ENCODE measurements around the gene DSC1. TPM values are rescaled to one million over a fixed set of nuclear protein-coding genes. Genes with fewer than 3 reads are reported as not detected.

Gene DSC1
- total RNA-seq, 1 donor from 2014 or later, result not detected

DNA sequence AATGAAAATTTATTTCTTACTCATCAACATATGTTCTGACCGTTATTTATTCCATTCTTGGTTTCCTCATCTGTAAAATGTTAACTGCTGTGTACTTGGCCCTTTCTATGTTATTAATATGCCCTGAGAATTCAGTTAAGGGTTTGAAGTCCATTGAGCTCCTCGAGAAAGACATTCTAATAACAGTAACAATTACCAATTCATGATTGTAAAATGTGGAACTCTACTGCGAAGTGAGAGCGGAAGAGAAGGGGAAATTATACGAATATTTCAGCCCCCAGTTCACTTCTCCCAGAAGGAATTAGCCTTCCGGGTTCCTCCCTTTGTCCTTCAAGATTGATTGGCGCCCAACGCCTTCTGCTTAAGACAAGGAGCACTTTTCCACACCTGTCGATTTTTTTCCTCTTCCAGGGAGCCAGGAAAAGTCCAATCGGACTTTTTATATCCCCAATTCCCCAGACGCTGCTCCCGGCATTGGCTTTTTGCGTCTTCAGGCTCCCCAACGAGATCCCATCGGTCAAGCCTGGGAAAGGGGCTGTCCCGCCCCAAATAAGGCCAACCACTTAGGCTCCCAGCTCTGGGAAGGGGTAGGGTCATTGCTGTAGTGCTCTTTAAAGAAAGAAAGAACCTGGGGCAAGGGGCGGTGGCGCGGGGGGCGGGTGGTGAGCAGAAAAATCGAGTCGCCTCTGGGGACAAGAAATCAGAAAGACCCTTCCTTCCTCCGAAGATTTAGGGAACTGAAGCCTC is 62.0 kb downstream of the DSC1 start:
- intact Hi-C loops (cut with DNase I), result no loop called here
- ATAC-seq, result peak; percentile 46 to 59
- Histone ChIP-seq H3K9me3 (no peaks in the 10 kb centered on the region), H3K4me3 (peak overlapping the region; percentile 64), H3K27ac (peak overlapping the region; percentile 90), H3K4me1 (no peaks in the 10 kb centered on the region), H3K27me3 (ENCODE audit: low read depth) (no peaks in the 10 kb centered on the region), H3K36me3 (no peaks in the 10 kb centered on the region)
- DNase-seq, result no peak
- TF ChIP-seq, protein P1, sequence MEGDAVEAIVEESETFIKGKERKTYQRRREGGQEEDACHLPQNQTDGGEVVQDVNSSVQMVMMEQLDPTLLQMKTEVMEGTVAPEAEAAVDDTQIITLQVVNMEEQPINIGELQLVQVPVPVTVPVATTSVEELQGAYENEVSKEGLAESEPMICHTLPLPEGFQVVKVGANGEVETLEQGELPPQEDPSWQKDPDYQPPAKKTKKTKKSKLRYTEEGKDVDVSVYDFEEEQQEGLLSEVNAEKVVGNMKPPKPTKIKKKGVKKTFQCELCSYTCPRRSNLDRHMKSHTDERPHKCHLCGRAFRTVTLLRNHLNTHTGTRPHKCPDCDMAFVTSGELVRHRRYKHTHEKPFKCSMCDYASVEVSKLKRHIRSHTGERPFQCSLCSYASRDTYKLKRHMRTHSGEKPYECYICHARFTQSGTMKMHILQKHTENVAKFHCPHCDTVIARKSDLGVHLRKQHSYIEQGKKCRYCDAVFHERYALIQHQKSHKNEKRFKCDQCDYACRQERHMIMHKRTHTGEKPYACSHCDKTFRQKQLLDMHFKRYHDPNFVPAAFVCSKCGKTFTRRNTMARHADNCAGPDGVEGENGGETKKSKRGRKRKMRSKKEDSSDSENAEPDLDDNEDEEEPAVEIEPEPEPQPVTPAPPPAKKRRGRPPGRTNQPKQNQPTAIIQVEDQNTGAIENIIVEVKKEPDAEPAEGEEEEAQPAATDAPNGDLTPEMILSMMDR (IDR thresholded peaks at IDR 0.05), result no peak

GRCh38 chr18:31099450-31100230 is 63.0 kb downstream of the DSC1 start:
- ATAC-seq (no peak), DNase-seq (no peak)
- no peak overlapping the region for H3K27ac ChIP-seq
- H3K27me3 ChIP-seq (ENCODE audit: low read depth), result no peaks in the 10 kb centered on the region
- TF ChIP-seq, protein P1 (IDR thresholded peaks at IDR 0.05), result no peak
- H3K4me1 ChIP-seq, result no peaks in the 10 kb centered on the region
- intact Hi-C loops (cut with DNase I), result no loop called here
- no peak overlapping the region for H3K4me3 ChIP-seq
- H3K9me3 ChIP-seq, result no peaks in the 10 kb centered on the region
- no peaks in the 10 kb centered on the region for H3K36me3 ChIP-seq

GRCh38 chr18:31098878-31099277 is 63.8 kb downstream of the DSC1 start:
- no peaks in the 10 kb centered on the region for H3K4me1 ChIP-seq
- no peaks in the 10 kb centered on the region for H3K27me3 ChIP-seq (ENCODE audit: low read depth)
- intact Hi-C loops (cut with DNase I), result no loop called here
- TF ChIP-seq, protein P1 (IDR thresholded peaks at IDR 0.05), result no peak
- no peak overlapping the region for H3K27ac ChIP-seq
- DNase-seq (no peak), ATAC-seq (no peak)
- H3K36me3 ChIP-seq, result no peaks in the 10 kb centered on the region
- no peaks in the 10 kb centered on the region for H3K9me3 ChIP-seq
- H3K4me3 ChIP-seq, result no peak overlapping the region

GRCh38 chr18:31097666-31098065 is 65.0 kb downstream of the DSC1 start:
- H3K36me3 ChIP-seq, result no peaks in the 10 kb centered on the region
- no peak overlapping the region for H3K4me3 ChIP-seq
- H3K4me1 ChIP-seq, result no peaks in the 10 kb centered on the region
- H3K27ac ChIP-seq, result no peak overlapping the region
- no peak for DNase-seq
- TF ChIP-seq, protein P1 (IDR thresholded peaks at IDR 0.05), result no peak
- intact Hi-C loops (cut with DNase I), result no loop called here
- ATAC-seq, result no peak
- no peaks in the 10 kb centered on the region for H3K27me3 ChIP-seq (ENCODE audit: low read depth)
- H3K9me3 ChIP-seq, result no peaks in the 10 kb centered on the region

- DNase-seq (no peak), ATAC-seq (no peak)
- no peak overlapping the region for H3K27ac ChIP-seq
- no peaks in the 10 kb centered on the region for H3K4me1 ChIP-seq
- H3K4me3 ChIP-seq, result no peak overlapping the region
- no peaks in the 10 kb centered on the region for H3K9me3 ChIP-seq
- no peaks in the 10 kb centered on the region for H3K27me3 ChIP-seq (ENCODE audit: low read depth)
- TF ChIP-seq, protein P1 (IDR thresholded peaks at IDR 0.05), result no peak
- H3K36me3 ChIP-seq, result peaks cover 6% of the 10 kb centered on the region
- intact Hi-C loops (cut with DNase I), result no loop called here
Measured at GRCh38 chr18:31093880-31094279, 68.8 kb downstream of the DSC1 start.

Data from lower lobe of right lung (tissue), 2 donors.